Parathyroid adenoma (tissue), 2 donors: Measurements from ENCODE around the gene BANP.

Source experiments
- H2AFZ ChIP-seq: fragments of 300-600 bp; sonication (generic); one replicate; pipeline ENCODE4 v1.7.0; 2017; ENCODE audit warnings: antibody characterized with exemption, mild to moderate bottlenecking
- H3K27ac ChIP-seq: fragments of 300-600 bp; sonication (generic); one replicate; pipeline ENCODE4 v1.7.0; 2017
- H3K27me3 ChIP-seq: fragments of 300-600 bp; sonication (generic); one replicate; pipeline ENCODE4 v1.7.0; 2017; ENCODE audit warnings: low read length; ENCODE audit not compliant: control insufficient read depth, insufficient read depth
- H3K36me3 ChIP-seq: fragments of 300-600 bp; sonication (generic); one replicate; pipeline ENCODE4 v1.7.0; 2017; ENCODE audit warnings: low read length; ENCODE audit not compliant: control insufficient read depth, insufficient read depth
- H3K4me1 ChIP-seq: fragments of 300-600 bp; sonication (generic); one replicate; pipeline ENCODE4 v1.7.0; 2017; ENCODE audit warnings: control low read depth
- H3K4me2 ChIP-seq: fragments of 300-600 bp; sonication (generic); one replicate; pipeline ENCODE4 v1.7.0; 2017; ENCODE audit warnings: low read length
- H3K4me3 ChIP-seq: fragments of 300-600 bp; sonication (generic); one replicate; pipeline ENCODE4 v1.7.0; 2017; ENCODE audit warnings: low read depth, low read length
- H3K79me2 ChIP-seq: fragments of 300-600 bp; sonication (generic); one replicate; pipeline ENCODE4 v1.7.0; 2017; ENCODE audit warnings: control low read depth
- H3K9ac ChIP-seq: fragments of 300-600 bp; sonication (generic); one replicate; pipeline ENCODE4 v1.7.0; 2017; ENCODE audit warnings: mild to moderate bottlenecking
- H3K9me3 ChIP-seq: fragments of 300-600 bp; sonication (generic); one replicate; pipeline ENCODE4 v1.7.0; 2017; ENCODE audit warnings: low read length; ENCODE audit not compliant: control insufficient read depth
- CTCF ChIP-seq: fragments of 300-600 bp; sonication (generic); IDR thresholded peaks from one replicate; pipeline ENCODE4 v1.7.0; 2017; ENCODE audit warnings: antibody characterized with exemption, mild to moderate bottlenecking
- donor health status: primary hyperparathyroidism.

The BANP gene

GRCh38 chr16:87953308-87954215, 2.3 kb downstream of the BANP start:
- no peaks in the 10 kb centered on the region for H3K9me3 ChIP-seq
- TF ChIP-seq CTCF = no peak
- H3K4me1 ChIP-seq = peaks cover 42% of the 10 kb centered on the region
- H3K4me2 ChIP-seq = peak overlapping the region; percentile 50
- no peak overlapping the region for H3K4me3 ChIP-seq
- H2AFZ ChIP-seq = no peak overlapping the region
- peak overlapping the region; percentile 87 for H3K27ac ChIP-seq
- H3K79me2 ChIP-seq = peaks cover 50% of the 10 kb centered on the region
- no peak overlapping the region for H3K9ac ChIP-seq
- H3K27me3 ChIP-seq = no peaks in the 10 kb centered on the region
- no peaks in the 10 kb centered on the region for H3K36me3 ChIP-seq

- Histone ChIP-seq H3K27me3 (no peaks in the 10 kb centered on the region), H3K79me2 (peaks cover 58% of the 10 kb centered on the region), H3K9ac (no peak overlapping the region), H3K9me3 (no peaks in the 10 kb centered on the region), H3K27ac (peak overlapping the region; percentile 87), H3K4me2 (peak overlapping the region; percentile 50), H3K36me3 (no peaks in the 10 kb centered on the region), H3K4me1 (peaks cover 42% of the 10 kb centered on the region), H2AFZ (no peak overlapping the region), H3K4me3 (no peak overlapping the region)
- no peak for TF ChIP-seq CTCF
Observed at GRCh38 chr16:87954361-87954760, 3.1 kb downstream of the BANP start.

DNA sequence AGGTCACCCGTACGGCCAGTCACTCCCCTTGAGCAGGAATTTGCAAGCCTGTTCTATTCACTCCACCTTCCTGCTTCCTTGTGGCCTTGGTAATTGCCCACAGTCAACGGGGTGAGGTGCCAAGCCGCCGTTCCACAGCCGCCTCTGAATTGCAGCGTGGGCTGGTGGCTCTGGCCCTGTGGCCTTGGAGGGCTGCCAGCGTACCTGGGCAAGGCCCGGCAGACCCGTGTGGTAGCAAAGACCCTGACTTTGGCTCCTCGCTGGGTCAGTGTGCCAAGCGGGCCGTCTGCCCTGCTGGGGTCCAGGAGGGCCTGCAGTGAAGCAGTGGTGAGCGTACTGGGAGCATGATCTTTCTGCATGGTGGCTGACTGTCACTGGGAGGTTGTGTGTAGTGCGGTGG, 3.6 kb downstream of the BANP start:
- no peak for TF ChIP-seq CTCF
- peak overlapping the region; percentile 87 for H3K27ac ChIP-seq
- no peaks in the 10 kb centered on the region for H3K9me3 ChIP-seq
- no peak overlapping the region for H3K4me3 ChIP-seq
- H3K4me1 ChIP-seq = peaks cover 42% of the 10 kb centered on the region
- peak overlapping the region; percentile 7 for H2AFZ ChIP-seq
- H3K4me2 ChIP-seq = peak overlapping the region; percentile 50
- no peak overlapping the region for H3K9ac ChIP-seq
- H3K36me3 ChIP-seq = no peaks in the 10 kb centered on the region
- no peaks in the 10 kb centered on the region for H3K27me3 ChIP-seq
- H3K79me2 ChIP-seq = peaks cover 63% of the 10 kb centered on the region

- no peaks in the 10 kb centered on the region for H3K9me3 ChIP-seq
- H3K9ac ChIP-seq = no peak overlapping the region
- peak overlapping the region; percentile 50 for H3K4me2 ChIP-seq
- H3K27me3 ChIP-seq = no peaks in the 10 kb centered on the region
- no peak for TF ChIP-seq CTCF
- H3K4me3 ChIP-seq = no peak overlapping the region
- peak overlapping the region; percentile 45 for H2AFZ ChIP-seq
- H3K27ac ChIP-seq = peak overlapping the region; percentile 87
- H3K36me3 ChIP-seq = no peaks in the 10 kb centered on the region
- H3K4me1 ChIP-seq = peaks cover 42% of the 10 kb centered on the region
- H3K79me2 ChIP-seq = peaks cover 67% of the 10 kb centered on the region
Observed at GRCh38 chr16:87955302-87956097, 4.3 kb downstream of the BANP start.
